H9 (cell line): ENCODE measurements around the gene PGRMC1. TPM values are rescaled to one million over a fixed set of nuclear protein-coding genes. Genes with fewer than 3 reads are reported as not detected.

Experiments used
- DNase-seq: peaks from one replicate; pipeline ENCODE4 v3.0.0-alpha.2; 2017
- H2AFZ ChIP-seq: one replicate; pipeline ENCODE4 v1.6.1; 2013; ENCODE audit warnings: mild to moderate bottlenecking, low read length, control low read depth, moderate library complexity
- H2AK5ac ChIP-seq: 2 replicates; pipeline ENCODE4 v1.6.1; 2013; ENCODE audit warnings: low read length, control low read depth, mixed read lengths; ENCODE audit not compliant: insufficient read length
- H2BK120ac ChIP-seq: one replicate; pipeline ENCODE4 v1.6.1; 2013; ENCODE audit warnings: low read depth, mild to moderate bottlenecking, low read length, control low read depth, inconsistent platforms; ENCODE audit not compliant: poor library complexity, severe bottlenecking
- H2BK12ac ChIP-seq: 2 replicates; pipeline ENCODE4 v1.6.1; 2013; ENCODE audit warnings: low read length, control low read depth, mixed read lengths, low read depth; ENCODE audit not compliant: insufficient read length
- H2BK15ac ChIP-seq: 2 replicates; pipeline ENCODE4 v1.6.1; 2013; ENCODE audit warnings: low read depth, low read length, control low read depth
- H2BK20ac ChIP-seq: one replicate; pipeline ENCODE4 v1.6.1; 2013; ENCODE audit warnings: low read depth, mild to moderate bottlenecking, low read length, control low read depth, inconsistent platforms; ENCODE audit not compliant: poor library complexity, severe bottlenecking
- H2BK5ac ChIP-seq: 2 replicates; pipeline ENCODE4 v1.6.1; 2013; ENCODE audit warnings: low read length, control low read depth, mixed read lengths; ENCODE audit not compliant: insufficient read length
- H3K14ac ChIP-seq: 2 replicates; pipeline ENCODE4 v1.6.1; 2013; ENCODE audit warnings: low read length, control low read depth; ENCODE audit not compliant: insufficient read depth
- H3K18ac ChIP-seq: 2 replicates; pipeline ENCODE4 v1.6.1; 2013; ENCODE audit warnings: low read depth, mild to moderate bottlenecking, mixed read lengths, low read length, control low read depth; ENCODE audit not compliant: insufficient read length
- H3K23ac ChIP-seq: 2 replicates; pipeline ENCODE4 v1.6.1; 2013; ENCODE audit warnings: low read length, control low read depth, mixed read lengths, low read depth; ENCODE audit not compliant: insufficient read length
- H3K23me2 ChIP-seq: 2 replicates; pipeline ENCODE4 v1.6.1; 2013; ENCODE audit warnings: low read depth, mild to moderate bottlenecking, mixed read lengths, low read length, control low read depth; ENCODE audit not compliant: insufficient read length, poor library complexity, severe bottlenecking
- H3K27ac ChIP-seq: 2 replicates; pipeline ENCODE4 v1.5.1; 2013; ENCODE audit warnings: low read length, control low read depth, mixed read lengths, low read depth; ENCODE audit not compliant: insufficient read length
- H3K27me3 ChIP-seq: 2 replicates; pipeline ENCODE4 v1.6.1; 2013; ENCODE audit warnings: low read length, control low read depth, inconsistent platforms; ENCODE audit not compliant: insufficient read depth
- H3K4ac ChIP-seq: 2 replicates; pipeline ENCODE4 v1.6.1; 2013; ENCODE audit warnings: low read depth, mild to moderate bottlenecking, control low read depth, inconsistent platforms, low read length, moderate library complexity
- H3K4me1 ChIP-seq: 2 replicates; pipeline ENCODE4 v1.6.1; 2013; ENCODE audit warnings: low read length, control low read depth, inconsistent platforms; ENCODE audit not compliant: insufficient read depth
- H3K4me2 ChIP-seq: 2 replicates; pipeline ENCODE4 v1.6.1; 2013; ENCODE audit warnings: low read length, control low read depth, mixed read lengths; ENCODE audit not compliant: insufficient read length, insufficient read depth
- H3K56ac ChIP-seq: 2 replicates; pipeline ENCODE4 v1.6.1; 2013; ENCODE audit warnings: low read depth, mild to moderate bottlenecking, mixed read lengths, low read length, control low read depth; ENCODE audit not compliant: insufficient read length
- H3K79me1 ChIP-seq: 2 replicates; pipeline ENCODE4 v1.6.1; 2013; ENCODE audit warnings: low read depth, mild to moderate bottlenecking, moderate library complexity, low read length, control low read depth, inconsistent platforms; ENCODE audit not compliant: insufficient read depth, poor library complexity, severe bottlenecking
- H3K79me2 ChIP-seq: 2 replicates; pipeline ENCODE4 v1.6.1; 2013; ENCODE audit warnings: low read length, control low read depth, inconsistent platforms; ENCODE audit not compliant: insufficient read depth
- H3K9ac ChIP-seq: 2 replicates; pipeline ENCODE4 v1.6.1; 2013; ENCODE audit warnings: low read length, control low read depth, mixed read lengths; ENCODE audit not compliant: insufficient read length; ENCODE audit errors: extremely low read depth
- H3K9me3 ChIP-seq: one replicate; pipeline ENCODE4 v1.6.1; 2013; ENCODE audit warnings: low read depth, low read length, inconsistent platforms; ENCODE audit not compliant: control insufficient read depth
- H3T11ph ChIP-seq: one replicate; pipeline ENCODE4 v1.6.1; 2013; ENCODE audit warnings: mild to moderate bottlenecking, low read length, control low read depth, inconsistent platforms
- H4K20me1 ChIP-seq: one replicate; pipeline ENCODE4 v1.6.1; 2013; ENCODE audit not compliant: control insufficient read depth, insufficient read length, insufficient read depth
- H4K5ac ChIP-seq: 2 replicates; pipeline ENCODE4 v1.6.1; 2013; ENCODE audit warnings: low read depth, mild to moderate bottlenecking, mixed read lengths, low read length, control low read depth; ENCODE audit not compliant: insufficient read length
- H4K8ac ChIP-seq: replicated peaks from 2 replicates; pipeline ENCODE4 v1.6.1; 2013; ENCODE audit warnings: low read length, control low read depth, mixed read lengths, low read depth; ENCODE audit not compliant: insufficient read length
- H4K91ac ChIP-seq: 2 replicates; pipeline ENCODE4 v1.6.1; 2013; ENCODE audit warnings: low read depth, mild to moderate bottlenecking, moderate library complexity, mixed read lengths, low read length, control low read depth; ENCODE audit not compliant: insufficient read length
- H3K27ac Mint-ChIP-seq, 3 experiments: 2 replicates in 2 of 3; 3 replicates in 1 of 3; pipeline ENCODE4 v1.8.0; 2020 to 2021; ENCODE audit warnings: mixed read lengths in 3 of 3, mild to moderate bottlenecking in 1 of 3, moderate library complexity in 1 of 3
- H3K27me3 Mint-ChIP-seq: 2 replicates; pipeline ENCODE4 v1.8.0; 2021; ENCODE audit warnings: low read depth, mild to moderate bottlenecking, moderate library complexity, mixed read lengths
- H3K36me3 Mint-ChIP-seq, 3 experiments: 2 replicates in 2 of 3; 3 replicates in 1 of 3; pipeline ENCODE4 v1.8.0; 2020 to 2021; ENCODE audit warnings: low read depth in 3 of 3, mixed read lengths in 3 of 3; ENCODE audit not compliant: insufficient read depth in 1 of 3
- H3K4me1 Mint-ChIP-seq, 2 experiments: 2 replicates each; pipeline ENCODE4 v1.8.0; 2020; ENCODE audit warnings: mixed read lengths in 2 of 2
- H3K4me3 Mint-ChIP-seq, 2 experiments: 2 replicates in 1 of 2; 3 replicates in 1 of 2; pipeline ENCODE4 v1.8.0; 2020 to 2021; ENCODE audit warnings: mild to moderate bottlenecking in 2 of 2, mixed read lengths in 2 of 2, moderate library complexity in 1 of 2
- H3K9me3 Mint-ChIP-seq, 2 experiments: 2 replicates in 1 of 2; 3 replicates in 1 of 2; pipeline ENCODE4 v1.8.0; 2020; ENCODE audit warnings: mild to moderate bottlenecking in 2 of 2, mixed read lengths in 2 of 2, moderate library complexity in 1 of 2
- CTCF ChIP-seq: fragments of 200-600 bp; sonication (generic); conservative IDR thresholded peaks from 3 replicates; pipeline ENCODE4 v1.8.0; 2021; ENCODE audit warnings: antibody characterized with exemption, mild to moderate bottlenecking
- WGBS: extraction: QIAGEN DNeasy Blood & Tissue Kit; methylation state at CpG from one replicate; pipeline ENCODE4 v1.1.7; 2013; ENCODE audit warnings: missing lambda C conversion rate, low lambda C conversion rate, mixed read lengths; ENCODE audit not compliant: insufficient read length; ENCODE audit errors: extremely low coverage; 5-methylcytosine and 5-hydroxymethylcytosine counted together
- total RNA-seq: library from RNA; stranded (reverse); gene quantifications from 2 replicates; pipeline ENCODE4 v1.2.1, GENCODE V29; 2021

Gene PGRMC1
- total RNA-seq, 1 experiment from 2014 or later: 133 TPM

- Histone ChIP-seq H2BK12ac (no peak overlapping the region), H4K91ac (no peak overlapping the region), H3K14ac (peak overlapping the region; percentile 91; the same call in 1 of the 2 replicates), H3K18ac (no peak overlapping the region), H2AK5ac (no peak overlapping the region), H3K56ac (no peak overlapping the region), H2BK15ac (no peak overlapping the region), H3K79me2 (peaks cover 18% of the 10 kb centered on the region), H3K9ac (peak overlapping the region; percentile 66), H3K4me2 (peak overlapping the region; percentile 68), H4K5ac (no peak overlapping the region), H3K23me2 (peaks cover 12% of the 10 kb centered on the region), H3K27me3 (no peaks in the 10 kb centered on the region), H3T11ph (no peak overlapping the region), H3K4me1 (no peaks in the 10 kb centered on the region; the same call in 1 of the 2 replicates), H4K20me1 (no peaks in the 10 kb centered on the region), H3K79me1 (no peaks in the 10 kb centered on the region), H3K23ac (no peak overlapping the region), H2BK120ac (no peak overlapping the region), H3K27ac (no peak overlapping the region), H2BK5ac (no peak overlapping the region), H4K8ac (no peak overlapping the region), H3K4ac (no peak overlapping the region), H2AFZ (no peak overlapping the region), H3K9me3 (peaks cover 11% of the 10 kb centered on the region), H2BK20ac (no peak overlapping the region)
- DNase-seq: no peak
- WGBS: no CpG with 5 or more reads among the region's 58 CpGs
- Mint-ChIP-seq H3K4me3 (peak overlapping the region; percentile 83 to 94), H3K9me3 (peaks cover 47 to 55% of the 10 kb centered on the region in 2 experiments), H3K36me3 (peaks cover 16 to 29% (median 20%) of the 10 kb centered on the region in 3 experiments), H3K27ac (peak overlapping the region in 2 of 3 experiments; percentile 5 to 8; a peak in 3 of 7 replicates), H3K4me1 (peaks cover 40% of the 10 kb centered on the region in 2 experiments), H3K27me3 (no peaks in the 10 kb centered on the region)
- no peak for TF ChIP-seq CTCF
Observed at GRCh38 chrX:119236623-119237561, 807 bp downstream of the PGRMC1 start.
